GM12891 (cell line): ENCODE data around the gene BCL3.
A peak's percentile ranks its signal among the peaks of the same experiment; 100 is the strongest.
"Not testable (repeated sequence)": the region's sequence is repeated elsewhere in the genome, so short reads cannot be mapped to it uniquely, and the experiment has no call there.

Experiments used
- DNase-seq: peaks from one replicate; pipeline ENCODE4 v3.0.0; 2011; ENCODE audit warnings: low spot score; ENCODE audit not compliant: insufficient read length
- FAIRE-seq: peaks from 2 replicates; lab custom pipeline; 2011; peaks lifted over from hg19 to GRCh38; lab: Jason Lieb, UNC
- PAX5 ChIP-seq: IDR thresholded peaks from 2 replicates; pipeline ENCODE4 v1.6.1; 2011; ENCODE audit warnings: low read length, moderate library complexity, mild to moderate bottlenecking; ENCODE audit not compliant: insufficient read depth, severe bottlenecking
- POLR2A ChIP-seq: IDR thresholded peaks from 2 replicates; pipeline ENCODE4 v1.6.1; 2011; ENCODE audit warnings: low read depth, low read length, control low read depth
- POLR2AphosphoS5 ChIP-seq: IDR thresholded peaks from 2 replicates; pipeline ENCODE4 v1.6.1; 2011; ENCODE audit warnings: low read depth, low read length, control low read depth
- POU2F2 ChIP-seq: IDR thresholded peaks from 2 replicates; pipeline ENCODE4 v1.6.1; 2011; ENCODE audit warnings: low read depth, mild to moderate bottlenecking, control low read depth, low read length, moderate library complexity
- SPI1 ChIP-seq: IDR thresholded peaks from 2 replicates; pipeline ENCODE4 v1.6.1; 2011; ENCODE audit warnings: low read depth, low read length, control low read depth
- TAF1 ChIP-seq: IDR thresholded peaks from 2 replicates; pipeline ENCODE4 v1.6.1; 2011; ENCODE audit warnings: low read depth, low read length, control low read depth

BCL3 gene

DNA sequence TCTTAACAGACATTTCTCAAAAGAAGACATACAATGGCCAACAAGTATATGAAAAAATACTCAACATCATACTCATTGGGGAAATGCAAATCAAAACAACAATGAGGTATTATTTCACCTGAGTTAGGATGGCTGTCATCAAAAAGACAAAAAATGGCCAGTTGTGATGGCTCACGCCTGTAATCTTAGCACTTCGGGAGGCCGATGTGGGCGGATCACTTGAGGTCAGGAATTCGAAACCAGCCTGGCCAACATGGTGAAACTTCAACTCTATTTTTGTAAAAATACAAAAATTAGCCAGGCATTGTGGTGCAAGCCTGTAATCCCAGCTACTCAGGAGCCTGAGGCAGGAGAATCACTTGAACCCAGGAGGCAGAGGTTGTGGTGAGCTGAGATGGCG is 27.6 kb upstream of the BCL3 start:
- DNase-seq (no peak), FAIRE-seq (no peak)
- TF ChIP-seq POLR2AphosphoS5 (no peak), POU2F2 (no peak), PAX5 (no peak), POLR2A (no peak), TAF1 (no peak), SPI1 (no peak)

DNA sequence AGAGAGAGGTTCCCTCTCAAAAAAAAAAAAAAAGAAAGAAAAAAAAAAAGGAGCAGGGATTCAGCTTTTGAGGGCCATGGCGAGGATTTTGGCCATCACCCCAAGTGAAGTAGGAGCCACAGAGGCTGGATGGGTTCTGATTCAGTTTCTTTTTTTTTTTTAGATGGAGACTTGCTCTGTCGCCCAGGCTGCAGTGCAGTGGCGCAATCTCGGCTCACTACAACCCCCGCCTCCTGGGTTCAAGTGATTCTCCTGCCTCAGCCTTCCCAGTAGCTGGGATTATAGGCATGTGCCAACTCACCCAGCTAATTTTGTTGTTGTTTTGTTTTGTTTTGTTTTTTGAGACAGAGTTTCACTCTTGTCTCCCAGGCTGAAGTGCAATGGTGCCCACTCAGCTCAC is 27.1 kb upstream of the BCL3 start:
- DNase-seq, FAIRE-seq: not testable (repeated sequence)

DNA sequence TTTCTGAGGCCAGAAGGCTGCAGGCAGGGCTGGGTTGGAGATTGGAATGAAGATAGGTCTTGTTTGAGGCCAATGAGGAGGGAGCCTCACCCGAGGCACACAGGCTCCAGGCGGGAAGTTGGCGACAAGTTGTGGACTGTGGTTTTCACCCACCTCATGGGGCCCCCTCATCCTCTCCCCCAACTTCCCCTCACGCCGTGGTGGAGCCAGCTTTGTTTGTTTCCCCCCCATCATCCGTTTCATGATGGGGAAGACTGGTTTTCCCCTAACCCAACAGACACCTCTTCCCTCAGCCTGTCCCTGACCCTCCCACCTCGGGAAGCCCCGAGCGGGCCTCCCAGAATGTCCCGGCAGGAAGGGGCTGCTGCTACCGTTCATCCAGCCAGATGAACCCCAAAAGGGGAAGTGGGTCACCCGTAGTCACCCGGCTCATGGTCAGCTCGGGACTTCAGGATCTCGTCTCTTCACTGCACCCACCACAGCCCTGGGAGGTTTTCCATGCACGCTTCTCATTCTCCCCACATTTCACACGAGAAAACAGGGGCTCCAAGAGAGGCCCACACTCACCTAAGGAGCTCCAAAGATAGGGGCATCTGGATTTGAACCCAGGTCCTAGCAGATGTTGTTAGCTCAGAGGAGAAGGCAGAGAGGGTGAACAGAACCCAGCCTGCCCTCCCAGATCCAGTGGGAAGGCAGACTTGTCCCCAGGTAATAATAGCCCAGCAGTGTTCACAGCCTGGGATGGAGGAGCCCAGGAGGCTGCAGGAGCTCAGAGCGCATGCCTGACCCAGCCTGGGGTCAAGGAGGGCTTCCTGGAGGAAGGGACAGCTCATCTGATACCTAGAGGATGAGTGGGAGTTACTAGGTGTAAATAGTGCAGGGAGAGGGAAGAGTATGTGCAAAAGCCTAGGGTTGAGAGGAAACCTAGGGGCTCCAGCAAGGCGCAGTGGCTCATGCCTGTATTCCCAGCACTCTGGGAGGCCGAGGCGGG is 26.1 kb upstream of the BCL3 start:
- DNase-seq (no peak), FAIRE-seq (peak; percentile 48)
- TF ChIP-seq SPI1 (peak; percentile 95), POLR2A (no peak), POLR2AphosphoS5 (no peak), POU2F2 (no peak), PAX5 (no peak), TAF1 (no peak)

DNA sequence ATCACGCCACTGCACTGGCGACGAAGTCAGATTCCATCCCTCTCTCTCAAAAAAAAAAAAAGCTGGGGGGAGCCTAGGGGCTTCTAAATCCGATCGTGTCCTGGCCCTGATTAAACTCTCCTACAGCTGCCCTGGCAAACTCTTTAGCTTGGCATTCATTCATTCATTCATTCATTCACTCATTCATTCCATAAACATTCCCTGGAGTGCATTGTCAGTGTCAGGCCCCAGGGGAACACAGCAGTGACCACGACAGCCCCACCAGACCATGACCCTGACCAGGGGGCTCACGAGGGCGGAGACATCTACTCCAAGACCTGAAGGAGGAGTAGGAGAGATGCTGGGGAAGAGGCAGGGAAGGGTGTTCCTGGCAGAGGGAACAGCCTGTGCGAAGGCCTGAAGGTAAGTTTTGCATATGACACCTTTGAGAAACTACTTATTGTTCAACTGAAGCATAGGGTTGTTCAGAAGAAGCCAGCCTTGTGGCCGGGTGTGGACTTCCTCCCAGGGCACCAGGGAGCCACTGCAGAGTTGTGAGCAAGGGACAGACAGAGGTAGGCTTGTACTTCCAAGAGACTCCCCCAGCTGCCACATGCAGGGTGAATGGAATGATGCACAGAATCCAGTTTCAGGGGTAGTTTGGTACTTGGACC is 25.1 kb upstream of the BCL3 start:
- peak; percentile 23 for FAIRE-seq
- no peak for DNase-seq
- TF ChIP-seq POLR2AphosphoS5 (no peak), SPI1 (peak; percentile 66)

DNA sequence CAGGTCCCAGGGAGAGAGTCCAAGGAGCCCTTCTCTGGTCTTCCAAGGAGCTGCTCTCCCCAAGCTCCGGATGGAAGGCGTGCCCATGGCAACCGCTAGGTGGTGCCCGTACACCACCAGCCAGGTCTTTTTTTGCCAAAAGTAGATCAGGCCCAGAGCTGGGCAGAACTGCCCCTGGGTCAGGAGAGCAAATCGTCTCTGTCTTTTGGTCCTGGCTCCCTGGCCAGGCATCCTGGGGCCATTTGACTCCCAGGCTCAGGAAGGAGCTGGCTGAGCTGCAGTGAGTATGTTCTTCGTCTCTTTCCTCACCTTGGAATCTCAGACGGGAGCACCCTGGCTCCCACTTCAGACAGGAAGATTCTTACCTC is 24.6 kb upstream of the BCL3 start:
- peak; percentile 74 for DNase-seq
- no peak for TF ChIP-seq POU2F2
- TF ChIP-seq TAF1 = no peak
- no peak for TF ChIP-seq POLR2A
- TF ChIP-seq SPI1 = no peak
- TF ChIP-seq POLR2AphosphoS5 = no peak
- TF ChIP-seq PAX5 = no peak
- FAIRE-seq = no peak

DNA sequence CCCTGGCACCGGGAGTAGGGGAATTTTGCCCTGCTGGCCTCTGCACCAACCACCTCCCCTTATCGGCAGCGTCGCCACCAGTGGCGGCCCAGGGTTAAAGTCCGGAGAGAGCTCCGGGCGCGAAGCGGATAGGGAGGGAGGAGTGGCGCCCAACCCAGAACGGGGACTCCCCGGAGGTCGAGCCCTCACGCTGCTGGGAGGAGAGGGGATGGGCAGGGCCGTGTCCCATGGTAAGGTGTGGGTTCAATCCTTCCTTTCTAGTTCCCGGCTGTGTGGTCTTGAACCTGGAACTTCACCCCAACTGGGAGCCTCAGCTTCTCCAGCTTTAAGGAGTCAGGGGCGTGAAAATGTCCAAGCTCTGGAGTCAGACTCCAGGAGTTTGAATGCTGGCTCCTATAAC is 23.3 kb upstream of the BCL3 start:
- DNase-seq (no peak), FAIRE-seq (no peak)

DNA sequence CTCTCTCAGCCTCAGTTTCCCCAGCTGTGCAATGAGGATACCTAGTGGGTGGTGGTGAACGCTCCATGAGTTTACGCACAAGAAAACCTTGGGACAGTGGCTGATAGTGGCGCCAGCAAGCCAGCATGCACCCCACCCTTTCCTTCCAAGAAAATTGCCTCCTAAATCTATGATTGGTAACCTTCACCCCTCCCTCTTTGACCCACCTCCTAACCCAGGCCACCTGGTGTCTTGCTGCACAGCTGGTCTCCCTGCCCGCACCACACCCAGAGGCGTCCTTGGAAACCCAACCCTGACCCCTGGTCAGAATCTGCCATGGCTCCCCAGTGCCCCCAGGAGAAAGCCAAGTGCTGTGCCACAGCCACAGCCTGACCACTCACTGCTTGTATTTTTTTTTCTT is 22.8 kb upstream of the BCL3 start:
- TF ChIP-seq PAX5 (no peak), SPI1 (no peak)
- FAIRE-seq (no peak), DNase-seq (no peak)

More for the DNA sequence above, 23.3 kb upstream of the BCL3 start:
- TF ChIP-seq POLR2A (no peak), PAX5 (no peak), POLR2AphosphoS5 (no peak), SPI1 (no peak), POU2F2 (no peak), TAF1 (no peak)

DNA sequence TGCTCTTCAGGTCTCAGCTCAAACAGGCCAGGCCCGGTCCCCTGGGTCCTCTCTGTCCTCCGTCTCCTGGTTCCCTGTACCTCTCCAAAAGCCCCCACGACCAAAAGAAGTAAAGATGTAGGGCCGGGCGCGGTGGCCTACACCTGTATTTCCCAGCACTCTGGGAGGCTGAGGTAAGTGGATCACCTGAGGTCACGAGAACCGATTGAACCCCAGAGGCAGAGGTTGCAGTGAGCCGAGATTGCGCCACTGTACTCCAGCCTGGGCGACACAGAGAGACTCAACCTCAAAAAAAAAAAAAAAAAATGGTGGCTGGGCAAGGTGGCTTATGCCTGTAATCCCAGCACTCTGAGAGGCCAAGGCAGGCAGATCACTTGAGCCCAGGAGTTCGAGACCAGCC is 22.0 kb upstream of the BCL3 start:
- FAIRE-seq (no peak), DNase-seq (no peak)
- TF ChIP-seq POU2F2 (no peak), SPI1 (no peak), POLR2AphosphoS5 (no peak), PAX5 (no peak), TAF1 (no peak), POLR2A (no peak)

DNA sequence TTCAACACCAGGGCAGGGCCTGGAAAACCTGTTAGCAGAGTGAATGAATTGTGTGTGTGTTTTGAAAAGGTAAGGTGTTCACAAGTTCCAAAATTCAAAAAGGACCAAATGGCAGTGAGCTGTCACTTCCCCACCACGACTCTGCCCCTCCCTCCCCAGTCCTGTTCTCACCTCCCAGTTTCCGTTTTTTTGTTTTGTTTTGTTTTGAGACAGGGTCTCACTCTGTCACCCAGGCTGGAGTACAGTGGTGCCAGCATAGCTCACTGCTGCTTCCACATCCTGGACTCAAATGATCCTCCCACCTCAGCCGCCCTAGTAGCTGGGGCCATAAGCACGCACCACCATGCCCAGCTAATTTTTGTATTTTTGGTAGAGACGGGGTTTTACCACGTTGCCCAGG is 20.3 kb upstream of the BCL3 start:
- no peak for TF ChIP-seq POLR2A
- no peak for TF ChIP-seq SPI1
- no peak for TF ChIP-seq PAX5
- TF ChIP-seq TAF1 = no peak
- no peak for TF ChIP-seq POLR2AphosphoS5
- no peak for TF ChIP-seq POU2F2
- FAIRE-seq (no peak), DNase-seq (no peak)

DNA sequence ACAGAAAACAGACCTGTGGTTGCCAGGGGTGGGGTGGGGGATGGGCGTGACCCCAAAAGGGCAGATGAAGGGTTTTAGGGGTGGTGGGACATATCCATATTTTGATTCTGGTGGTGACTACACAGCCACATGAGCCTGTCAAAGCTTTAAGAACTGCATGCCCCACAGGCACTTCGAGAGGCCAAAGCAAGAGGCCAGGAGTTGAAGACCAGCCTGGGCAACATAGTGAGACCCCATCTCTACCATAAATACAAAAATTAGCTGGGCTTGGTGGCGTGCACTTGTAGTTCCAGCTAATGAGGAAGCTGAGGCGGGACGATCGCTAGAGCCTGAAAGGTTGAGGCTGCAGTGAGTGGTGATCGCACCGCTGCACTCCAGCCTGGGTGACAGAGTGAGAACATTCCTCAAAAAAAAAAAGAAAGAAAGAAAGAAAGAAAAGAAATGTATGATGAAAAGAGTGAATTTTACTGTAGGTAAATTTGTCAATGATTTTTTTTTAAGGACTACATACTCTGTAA is 18.9 kb upstream of the BCL3 start:
- FAIRE-seq (no peak), DNase-seq (no peak)
- TF ChIP-seq POU2F2 = no peak
- TF ChIP-seq TAF1 = no peak
